Prostate gland (tissue), 2 donors: ENCODE measurements around the gene VAV3. TPM values are rescaled to one million over a fixed set of nuclear protein-coding genes. Genes with fewer than 3 reads are reported as not detected.

Source experiments
- DNase-seq: peaks from one replicate; pipeline ENCODE4 v3.0.0-alpha.2; 2019; ENCODE audit warnings: low spot score
- H3K27ac ChIP-seq, 2 donors: fragments of 200-600 bp; sonication (generic); 2 replicates each; pipeline ENCODE4 v1.5.1; 2017 to 2019
- H3K27me3 ChIP-seq: fragments of 200-600 bp; sonication (generic); replicated peaks from 2 replicates; pipeline ENCODE4 v1.5.1; 2019; ENCODE audit not compliant: insufficient read depth
- H3K36me3 ChIP-seq, 2 donors: fragments of 200-600 bp; sonication (generic); 1 replicate in 1 of 2; 2 replicates in 1 of 2; pipeline versions ENCODE4 v1.5.1 to v1.8.1; 2017 to 2019
- H3K4me1 ChIP-seq: fragments of 200-600 bp; sonication (generic); replicated peaks from 2 replicates; pipeline ENCODE4 v1.5.1; 2019
- H3K4me3 ChIP-seq, 2 donors: fragments of 200-600 bp; sonication (generic); 2 replicates each; pipeline ENCODE4 v1.5.1; 2017 to 2019
- H3K9me3 ChIP-seq: fragments of 200-600 bp; sonication (generic); 2 replicates; pipeline ENCODE4 v1.5.1; 2017
- POLR2A ChIP-seq: fragments of 450-650 bp; IDR thresholded peaks from one replicate; pipeline ENCODE4 v1.6.1; 2016; ENCODE audit warnings: antibody characterized with exemption, mild to moderate bottlenecking
- POLR2AphosphoS5 ChIP-seq: sonication (generic); formaldehyde crosslinking; IDR thresholded peaks from one replicate; pipeline ENCODE4 v1.6.1; 2017; ENCODE audit warnings: antibody characterized with exemption
- WGBS: methylation state at CpG from one replicate; pipeline ENCODE4 v1.1.5; 2018; 5-methylcytosine and 5-hydroxymethylcytosine counted together
- intact Hi-C: fragments of 100-400 bp; cut with DNase I; formaldehyde crosslinking; loops from one replicate; pipeline ENCODE4 v1.14.2; 2022
- total RNA-seq, 2 donors: library from RNA; depleted of rRNA; stranded (reverse); fragments of >200 nt; gene quantifications; one replicate each; pipeline ENCODE4 v1.1.0, GENCODE V29; 2016
- TF ChIP-seq, protein P1 (sequence below), 4 experiments: fragments of 200-600 bp in 2 of 4; fragments of 450-650 bp in 2 of 4; sonication (generic) in 2 of 4; IDR thresholded peaks; 1 replicate in 3 of 4; 2 replicates in 1 of 4; pipeline ENCODE4 v1.5.1; 2016 to 2019; ENCODE audit warnings: antibody characterized with exemption in 4 of 4, mild to moderate bottlenecking in 2 of 4, moderate library complexity in 2 of 4

Gene VAV3
- total RNA-seq, 2 donors from 2014 or later = 14.5 TPM

DNA sequence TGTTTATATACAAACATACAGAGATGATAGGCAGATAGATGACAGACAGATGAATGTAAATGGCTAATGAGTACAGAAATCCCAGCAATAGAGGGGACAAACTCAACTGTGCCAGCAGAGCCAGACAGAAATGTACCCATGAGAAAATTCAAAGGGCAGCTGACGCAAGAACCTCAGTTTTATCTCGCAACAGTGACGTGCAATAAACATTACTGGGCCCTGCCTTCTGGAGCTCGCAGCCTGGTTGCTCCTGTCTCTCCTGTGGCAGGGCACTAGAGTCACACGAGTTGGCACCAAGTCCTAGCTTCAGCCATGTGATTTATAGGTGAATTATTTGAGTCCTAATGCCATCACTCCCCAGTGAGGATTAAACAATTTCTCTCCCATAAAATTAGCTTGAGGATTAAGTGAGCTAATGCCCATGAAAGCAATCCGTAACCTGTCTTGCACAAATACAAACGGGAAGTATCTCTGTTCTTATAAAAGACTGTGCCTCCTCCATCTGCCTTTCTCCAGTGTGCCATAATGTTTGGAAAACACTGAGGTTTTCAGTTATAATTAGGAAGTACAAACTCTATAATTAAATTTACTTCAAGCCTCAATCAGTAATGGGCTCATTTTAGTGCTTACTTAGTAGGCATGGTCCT lies 50.7 kb downstream of the VAV3 start:
- DNase-seq = no peak
- TF ChIP-seq POLR2A (no peak), POLR2AphosphoS5 (no peak)
- TF ChIP-seq, protein P1, sequence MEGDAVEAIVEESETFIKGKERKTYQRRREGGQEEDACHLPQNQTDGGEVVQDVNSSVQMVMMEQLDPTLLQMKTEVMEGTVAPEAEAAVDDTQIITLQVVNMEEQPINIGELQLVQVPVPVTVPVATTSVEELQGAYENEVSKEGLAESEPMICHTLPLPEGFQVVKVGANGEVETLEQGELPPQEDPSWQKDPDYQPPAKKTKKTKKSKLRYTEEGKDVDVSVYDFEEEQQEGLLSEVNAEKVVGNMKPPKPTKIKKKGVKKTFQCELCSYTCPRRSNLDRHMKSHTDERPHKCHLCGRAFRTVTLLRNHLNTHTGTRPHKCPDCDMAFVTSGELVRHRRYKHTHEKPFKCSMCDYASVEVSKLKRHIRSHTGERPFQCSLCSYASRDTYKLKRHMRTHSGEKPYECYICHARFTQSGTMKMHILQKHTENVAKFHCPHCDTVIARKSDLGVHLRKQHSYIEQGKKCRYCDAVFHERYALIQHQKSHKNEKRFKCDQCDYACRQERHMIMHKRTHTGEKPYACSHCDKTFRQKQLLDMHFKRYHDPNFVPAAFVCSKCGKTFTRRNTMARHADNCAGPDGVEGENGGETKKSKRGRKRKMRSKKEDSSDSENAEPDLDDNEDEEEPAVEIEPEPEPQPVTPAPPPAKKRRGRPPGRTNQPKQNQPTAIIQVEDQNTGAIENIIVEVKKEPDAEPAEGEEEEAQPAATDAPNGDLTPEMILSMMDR (IDR thresholded peaks at IDR 0.05) = no peak
- H3K4me1 ChIP-seq = no peaks in the 10 kb centered on the region
- H3K27ac ChIP-seq = no peak overlapping the region
- no peaks in the 10 kb centered on the region for H3K36me3 ChIP-seq
- intact Hi-C loops = no loop called here
- H3K9me3 ChIP-seq = no peaks in the 10 kb centered on the region
- H3K27me3 ChIP-seq = no peaks in the 10 kb centered on the region
- 73% methylated on average over 7 of the region's 7 CpGs for WGBS
- no peak overlapping the region for H3K4me3 ChIP-seq

GRCh38 chr1:107912656-107913055 lies 52.3 kb downstream of the VAV3 start:
- no peaks in the 10 kb centered on the region for H3K27me3 ChIP-seq
- 23% methylated on average over 1 of the region's 1 CpG for WGBS
- no peaks in the 10 kb centered on the region for H3K36me3 ChIP-seq
- no peak for DNase-seq
- no peaks in the 10 kb centered on the region for H3K4me1 ChIP-seq
- no peak overlapping the region for H3K4me3 ChIP-seq
- TF ChIP-seq POLR2A (no peak), POLR2AphosphoS5 (no peak)
- TF ChIP-seq, protein P1 (IDR thresholded peaks at IDR 0.05) = no peak
- intact Hi-C loops = no loop called here
- H3K9me3 ChIP-seq = no peaks in the 10 kb centered on the region
- H3K27ac ChIP-seq = no peak overlapping the region

DNA sequence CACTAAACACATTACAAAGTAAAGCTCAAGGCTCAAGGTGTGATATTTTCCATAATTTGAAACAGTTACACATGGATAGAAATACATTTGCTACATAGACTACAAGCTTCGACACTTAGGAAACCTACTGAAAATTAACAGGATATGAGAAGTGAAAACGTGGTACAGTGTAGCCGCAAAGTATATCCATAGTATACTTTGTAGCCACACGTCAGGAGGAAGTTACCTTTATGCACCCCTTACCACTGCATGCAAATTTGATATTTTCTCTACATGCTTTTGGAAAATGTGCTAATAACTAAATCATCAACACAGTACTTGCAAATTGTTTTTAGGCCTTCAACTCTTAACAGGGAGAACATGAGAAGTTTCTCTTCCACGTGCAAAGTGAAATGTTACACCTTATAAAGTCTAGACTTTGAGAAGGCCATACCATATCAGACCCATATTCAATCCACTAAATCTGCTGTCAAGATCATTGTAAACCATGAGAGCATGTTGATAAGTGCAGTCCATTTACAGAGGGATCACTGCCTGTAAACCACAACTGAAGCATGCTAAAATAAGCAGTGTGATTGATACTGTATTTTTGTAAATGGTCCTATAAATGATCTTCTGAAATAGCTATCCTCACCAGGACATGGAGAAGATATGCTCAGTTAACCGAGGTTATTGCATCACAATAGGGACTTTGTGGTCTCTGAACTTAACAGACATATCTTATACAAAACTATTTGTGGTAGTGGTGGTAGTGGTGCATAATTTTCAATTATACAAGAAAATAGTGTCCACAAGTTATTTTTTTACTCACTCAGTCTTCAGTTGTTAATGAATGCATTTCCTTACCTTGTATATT lies 64.7 kb downstream of the VAV3 start:
- no peak for DNase-seq
- WGBS = 63% methylated on average over 6 of the region's 6 CpGs
- H3K27ac ChIP-seq = no peak overlapping the region
- no peaks in the 10 kb centered on the region for H3K9me3 ChIP-seq
- TF ChIP-seq POLR2AphosphoS5 = no peak
- TF ChIP-seq POLR2A = no peak
- TF ChIP-seq, protein P1 (IDR thresholded peaks at IDR 0.05) = no peak
- no peaks in the 10 kb centered on the region for H3K27me3 ChIP-seq
- no peaks in the 10 kb centered on the region for H3K4me1 ChIP-seq
- H3K4me3 ChIP-seq = no peak overlapping the region
- H3K36me3 ChIP-seq = no peaks in the 10 kb centered on the region
- intact Hi-C loops = no loop called here

- TF ChIP-seq, protein P1 (IDR thresholded peaks at IDR 0.05) = no peak
- TF ChIP-seq POLR2A (no peak), POLR2AphosphoS5 (no peak)
- no peaks in the 10 kb centered on the region for H3K4me1 ChIP-seq
- H3K4me3 ChIP-seq = no peak overlapping the region
- DNase-seq = no peak
- 16% methylated on average over 2 of the region's 2 CpGs for WGBS
- H3K27me3 ChIP-seq = no peaks in the 10 kb centered on the region
- intact Hi-C loops = no loop called here
- H3K9me3 ChIP-seq = no peaks in the 10 kb centered on the region
- H3K27ac ChIP-seq = no peak overlapping the region
- no peaks in the 10 kb centered on the region for H3K36me3 ChIP-seq
Measured at GRCh38 chr1:107899655-107900054, 65.3 kb downstream of the VAV3 start.
